HEK293 (cell line): ENCODE data around the gene MIR17HG.

Experiments used
- ATF2 ChIP-seq: fragments of 450-650 bp; formaldehyde crosslinking; IDR thresholded peaks from 2 replicates; pipeline ENCODE4 v1.5.1; 2016; ENCODE audit warnings: missing biosample characterization, missing genetic modification characterization, low read depth
- PBX3 ChIP-seq: sonication (generic); formaldehyde crosslinking; IDR thresholded peaks from 2 replicates; pipeline ENCODE4 v1.8.1; 2022; ENCODE audit warnings: mild to moderate bottlenecking, moderate library complexity, missing genetic modification reagents
- PRDM1 ChIP-seq: fragments of 450-650 bp; formaldehyde crosslinking; IDR thresholded peaks from 2 replicates; pipeline ENCODE4; 2016; ENCODE audit warnings: missing biosample characterization, missing genetic modification characterization
- YY1 ChIP-seq: fragments of 450-650 bp; formaldehyde crosslinking; IDR thresholded peaks from 2 replicates; pipeline ENCODE4 v1.5.1; 2018; ENCODE audit warnings: missing biosample characterization, missing genetic modification characterization
- ZNF10 ChIP-seq: fragments of 450-650 bp; formaldehyde crosslinking; IDR thresholded peaks from 2 replicates; pipeline ENCODE4 v1.5.1; 2017; ENCODE audit warnings: missing biosample characterization, missing genetic modification characterization
- ZNF16 ChIP-seq: fragments of 450-650 bp; formaldehyde crosslinking; IDR thresholded peaks from 2 replicates; pipeline ENCODE4 v1.5.1; 2016; ENCODE audit warnings: low read depth, missing biosample characterization, missing genetic modification characterization
- ZNF2 ChIP-seq: fragments of 450-650 bp; formaldehyde crosslinking; IDR thresholded peaks from 2 replicates; pipeline ENCODE4 v1.5.1; 2016; ENCODE audit warnings: missing biosample characterization, missing genetic modification characterization
- ZNF302 ChIP-seq: fragments of 450-650 bp; formaldehyde crosslinking; IDR thresholded peaks from 2 replicates; pipeline ENCODE4 v1.5.1; 2016; ENCODE audit warnings: missing biosample characterization, missing genetic modification characterization, low read depth
- ZNF629 ChIP-seq: fragments of 450-650 bp; formaldehyde crosslinking; IDR thresholded peaks from 2 replicates; pipeline ENCODE4 v1.5.1; 2017; ENCODE audit warnings: missing biosample characterization, missing genetic modification characterization
- ZNF660 ChIP-seq: fragments of 450-650 bp; IDR thresholded peaks from 2 replicates; pipeline ENCODE4 v1.5.1; 2018; ENCODE audit warnings: missing biosample characterization, mild to moderate bottlenecking, missing genetic modification characterization
- ZNF837 ChIP-seq: fragments of 450-650 bp; formaldehyde crosslinking; IDR thresholded peaks from 2 replicates; pipeline ENCODE4 v1.5.1; 2016; ENCODE audit warnings: missing biosample characterization, missing genetic modification characterization
- TF ChIP-seq, protein P1 (sequence below): fragments of 450-650 bp; formaldehyde crosslinking; IDR thresholded peaks from 2 replicates; pipeline ENCODE4 v1.5.1; 2016; ENCODE audit warnings: missing biosample characterization, missing genetic modification characterization

DNA sequence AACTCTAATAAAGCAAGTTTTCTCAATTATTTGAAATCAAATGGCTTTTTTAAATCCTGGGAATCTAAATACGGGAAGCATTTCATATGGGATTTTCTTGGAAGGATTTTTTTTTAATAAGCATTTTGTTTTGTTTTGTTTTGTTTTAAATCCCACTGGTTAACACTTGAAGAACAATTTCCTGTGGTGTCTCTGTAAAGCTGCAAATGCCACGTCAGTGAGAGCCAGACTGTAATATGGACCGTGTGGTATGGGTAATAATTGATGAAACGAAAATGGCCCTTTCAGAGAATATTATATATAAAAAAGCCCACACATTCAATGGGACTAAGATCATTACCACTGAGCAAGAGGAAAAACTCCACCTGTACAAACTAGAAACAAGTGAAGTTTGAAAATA, 33.9 kb upstream of the MIR17HG start:
- TF ChIP-seq PRDM1 (no peak), ZNF10 (tag by site-specific recombination) (no peak), PBX3 (CRISPR knock-in tag) (no peak), ZNF629 (tag by site-specific recombination) (no peak), ZNF16 (tag by site-specific recombination) (no peak), ZNF2 (tag by site-specific recombination) (no peak), ZNF302 (tag by site-specific recombination) (no peak), ZNF660 (tag by site-specific recombination) (no peak), YY1 (tag by site-specific recombination) (no peak), ATF2 (tag by site-specific recombination) (no peak), ZNF837 (tag by site-specific recombination) (no peak)
- TF ChIP-seq, protein P1, sequence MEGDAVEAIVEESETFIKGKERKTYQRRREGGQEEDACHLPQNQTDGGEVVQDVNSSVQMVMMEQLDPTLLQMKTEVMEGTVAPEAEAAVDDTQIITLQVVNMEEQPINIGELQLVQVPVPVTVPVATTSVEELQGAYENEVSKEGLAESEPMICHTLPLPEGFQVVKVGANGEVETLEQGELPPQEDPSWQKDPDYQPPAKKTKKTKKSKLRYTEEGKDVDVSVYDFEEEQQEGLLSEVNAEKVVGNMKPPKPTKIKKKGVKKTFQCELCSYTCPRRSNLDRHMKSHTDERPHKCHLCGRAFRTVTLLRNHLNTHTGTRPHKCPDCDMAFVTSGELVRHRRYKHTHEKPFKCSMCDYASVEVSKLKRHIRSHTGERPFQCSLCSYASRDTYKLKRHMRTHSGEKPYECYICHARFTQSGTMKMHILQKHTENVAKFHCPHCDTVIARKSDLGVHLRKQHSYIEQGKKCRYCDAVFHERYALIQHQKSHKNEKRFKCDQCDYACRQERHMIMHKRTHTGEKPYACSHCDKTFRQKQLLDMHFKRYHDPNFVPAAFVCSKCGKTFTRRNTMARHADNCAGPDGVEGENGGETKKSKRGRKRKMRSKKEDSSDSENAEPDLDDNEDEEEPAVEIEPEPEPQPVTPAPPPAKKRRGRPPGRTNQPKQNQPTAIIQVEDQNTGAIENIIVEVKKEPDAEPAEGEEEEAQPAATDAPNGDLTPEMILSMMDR (tag by site-specific recombination) = no peak
